Fibroblast of the conjunctiva (primary cell): ENCODE data around the gene GLE1.
A peak's percentile ranks its signal among the peaks of the same experiment; 100 is the strongest.
"Not testable (repeated sequence)": the region's sequence is repeated elsewhere in the genome, so short reads cannot be mapped to it uniquely, and the experiment has no call there.

Source experiments
- DNase-seq: peaks from one replicate; pipeline ENCODE4 v3.0.0-alpha.2; 2010; ENCODE audit warnings: low read depth

GLE1 gene

GRCh38 chr9:128552153-128552743 lies 47.7 kb downstream of the GLE1 start, which contains the start of gene SPTAN1:
Gene SPTAN1 (plus strand): TSS chr9:128552587. CDS start chr9:128566741, 14,154 bp downstream.
- DNase-seq, result peak; percentile 83

GRCh38 chr9:128552744-128553440 lies 48.4 kb downstream of the GLE1 start:
- DNase-seq, result no peak

- peak; percentile 84 for DNase-seq
These were observed 49.2 kb downstream of the GLE1 start for GRCh38 chr9:128553728-128554127.

GRCh38 chr9:128554155-128554862 lies 49.8 kb downstream of the GLE1 start:
- peak; percentile 54 for DNase-seq

GRCh38 chr9:128555180-128555721 lies 50.7 kb downstream of the GLE1 start:
- no peak for DNase-seq

GRCh38 chr9:128556276-128556675 lies 51.8 kb downstream of the GLE1 start:
- DNase-seq, result no peak

GRCh38 chr9:128556926-128557634 lies 52.6 kb downstream of the GLE1 start:
- DNase-seq, result no peak

GRCh38 chr9:128558431-128559310 lies 54.2 kb downstream of the GLE1 start:
- peak; percentile 44 for DNase-seq

- DNase-seq, result no peak
These were observed 61.1 kb downstream of the GLE1 start for GRCh38 chr9:128565578-128565977.

- no peak for DNase-seq
These were observed 64.1 kb downstream of the GLE1 start for GRCh38 chr9:128568470-128569078.

GRCh38 chr9:128575469-128575868 lies 71.0 kb downstream of the GLE1 start:
- no peak for DNase-seq

- no peak for DNase-seq
These were observed 71.4 kb downstream of the GLE1 start for GRCh38 chr9:128575916-128576315.

GRCh38 chr9:128577206-128577605 lies 72.7 kb downstream of the GLE1 start:
- DNase-seq, result no peak

- no peak for DNase-seq
These were observed 74.7 kb downstream of the GLE1 start for GRCh38 chr9:128579194-128579593.

- no peak for DNase-seq
These were observed 76.2 kb downstream of the GLE1 start for GRCh38 chr9:128580731-128581130.

- DNase-seq, result not testable (repeated sequence)
These were observed 80.6 kb downstream of the GLE1 start for GRCh38 chr9:128585155-128585554.

- DNase-seq, result not testable (repeated sequence)
These were observed 82.4 kb downstream of the GLE1 start for GRCh38 chr9:128586934-128587333.

- DNase-seq, result no peak
These were observed 82.9 kb downstream of the GLE1 start for GRCh38 chr9:128587453-128587852.

GRCh38 chr9:128588581-128589233 lies 84.2 kb downstream of the GLE1 start:
- DNase-seq, result no peak
